NCI-H2227 treated with DMSO at 0.1 percent for 48 hours (cell line): ENCODE data around the gene ANKMY2.
A peak's percentile ranks its signal among the peaks of the same experiment; 100 is the strongest.
"Not testable (repeated sequence)": the region's sequence is repeated elsewhere in the genome, so short reads cannot be mapped to it uniquely, and the experiment has no call there.

Experiments used
- DNase-seq: peaks from one replicate; lab custom pipeline; 2025; lab: John Stamatoyannopoulos, UW

Gene ANKMY2

DNA sequence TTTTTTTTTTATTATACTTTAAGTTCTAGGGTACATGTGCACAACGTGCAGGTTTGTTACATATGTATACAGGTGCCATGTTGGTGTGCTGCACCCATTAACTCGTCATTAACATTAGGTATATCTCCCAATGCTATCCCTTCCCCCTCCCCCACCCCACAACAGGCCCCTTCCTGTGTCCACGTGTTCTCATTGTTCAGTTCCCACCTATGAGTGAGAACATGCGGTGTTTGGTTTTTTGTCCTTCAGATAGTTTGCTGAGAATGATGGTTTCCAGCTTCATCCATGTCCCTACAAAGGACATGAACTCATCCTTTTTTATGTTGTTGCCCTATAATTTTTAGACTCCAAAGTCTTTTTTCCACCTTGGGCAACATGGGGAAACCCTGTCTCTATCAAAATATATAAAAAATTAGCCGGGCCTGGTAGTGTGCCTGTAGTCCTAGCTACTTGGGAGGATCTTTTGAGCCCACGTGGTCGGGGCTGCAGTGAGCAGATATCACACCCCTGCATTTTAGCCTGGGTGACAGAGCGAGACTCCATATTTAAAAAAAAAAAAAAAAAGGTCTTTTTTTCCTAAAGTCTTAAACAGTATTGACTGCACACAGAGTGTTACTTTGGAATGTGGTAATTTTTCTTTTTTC lies 14.4 kb upstream of the ANKMY2 start:
- not testable (repeated sequence) for DNase-seq

GRCh38 chr7:16657656-16658279 lies 12.2 kb upstream of the ANKMY2 start:
- DNase-seq: no peak

DNA sequence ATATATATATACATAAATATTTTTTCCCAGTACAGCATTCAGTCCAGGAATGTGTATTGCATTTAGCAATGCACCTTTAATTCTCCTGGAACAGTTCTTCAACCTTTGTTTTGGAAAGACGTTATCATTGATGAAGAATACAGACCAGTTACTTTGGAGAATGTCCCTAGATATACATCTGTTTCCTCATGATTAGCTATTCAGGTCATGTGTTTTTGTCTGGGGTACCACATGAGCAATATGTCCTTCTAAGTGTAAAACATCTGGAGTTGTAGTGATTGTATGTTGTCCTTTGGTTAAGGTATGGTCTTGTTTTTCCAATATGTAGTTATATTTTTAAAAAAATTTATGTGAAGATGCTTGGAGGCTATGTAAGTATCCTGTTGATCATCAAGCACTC lies 10.6 kb upstream of the ANKMY2 start:
- no peak for DNase-seq

GRCh38 chr7:16655394-16655793 lies 9.8 kb upstream of the ANKMY2 start:
- DNase-seq: no peak

GRCh38 chr7:16652888-16653287 lies 7.3 kb upstream of the ANKMY2 start:
- DNase-seq: no peak

- no peak for DNase-seq
Observed at GRCh38 chr7:16652240-16652583, 6.7 kb upstream of the ANKMY2 start.

DNA sequence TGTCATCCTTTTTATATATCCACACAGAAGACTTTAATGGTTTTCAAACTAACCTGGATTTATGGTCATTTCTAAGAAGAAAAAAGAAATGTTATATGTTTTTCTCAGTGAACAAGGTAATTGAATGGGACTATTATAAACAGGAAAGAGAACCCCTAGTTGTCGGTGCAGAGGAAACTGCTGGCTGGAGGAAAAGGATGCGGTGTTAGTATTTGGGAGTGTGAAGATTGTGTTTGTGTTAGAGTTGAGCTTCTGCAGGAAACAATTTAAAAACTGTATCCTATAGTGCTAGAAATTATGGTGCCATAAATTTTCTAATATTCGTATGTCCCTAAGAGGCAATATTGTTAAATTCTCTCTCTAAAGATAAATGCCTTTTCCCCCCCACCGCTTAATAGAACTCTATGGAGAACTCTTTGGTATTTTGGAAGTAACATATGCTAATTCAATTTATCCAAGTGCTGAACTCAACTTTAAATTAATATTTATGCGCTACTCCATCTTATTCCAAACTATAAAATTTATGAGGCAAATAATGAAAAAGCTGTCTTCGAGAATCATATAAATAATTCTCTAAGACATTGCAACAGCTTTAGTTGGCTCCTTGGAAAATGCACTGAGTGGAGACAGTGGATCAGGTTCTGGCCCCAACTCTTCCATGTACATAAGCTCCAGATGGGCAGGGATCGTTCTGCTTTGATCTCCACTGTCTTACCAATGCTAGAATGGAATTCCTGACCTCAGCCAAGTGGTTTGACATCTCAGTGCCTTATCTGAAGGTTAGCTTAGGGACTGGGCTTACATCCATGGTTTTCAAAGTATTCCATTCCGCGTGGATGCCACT lies 6.1 kb upstream of the ANKMY2 start:
- DNase-seq: no peak

DNA sequence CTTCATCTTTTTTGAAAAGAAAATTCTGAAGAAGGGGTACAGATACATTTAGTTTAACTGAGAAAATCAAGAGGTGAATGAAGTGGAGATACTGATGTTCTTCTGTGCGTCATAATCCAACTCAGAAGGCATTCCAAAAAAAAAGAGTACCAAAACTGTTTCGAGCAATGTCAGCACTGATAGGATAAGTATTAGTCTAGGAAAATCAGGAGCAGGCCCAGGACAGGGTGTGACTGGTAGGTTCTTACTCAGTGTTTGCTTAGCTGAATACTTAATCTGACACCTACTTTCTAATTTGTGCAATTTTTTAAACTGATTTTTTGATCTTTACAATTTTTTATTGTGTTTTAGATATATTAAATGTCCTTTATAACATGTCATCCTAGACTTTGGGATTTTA lies 4.7 kb upstream of the ANKMY2 start:
- no peak for DNase-seq

DNA sequence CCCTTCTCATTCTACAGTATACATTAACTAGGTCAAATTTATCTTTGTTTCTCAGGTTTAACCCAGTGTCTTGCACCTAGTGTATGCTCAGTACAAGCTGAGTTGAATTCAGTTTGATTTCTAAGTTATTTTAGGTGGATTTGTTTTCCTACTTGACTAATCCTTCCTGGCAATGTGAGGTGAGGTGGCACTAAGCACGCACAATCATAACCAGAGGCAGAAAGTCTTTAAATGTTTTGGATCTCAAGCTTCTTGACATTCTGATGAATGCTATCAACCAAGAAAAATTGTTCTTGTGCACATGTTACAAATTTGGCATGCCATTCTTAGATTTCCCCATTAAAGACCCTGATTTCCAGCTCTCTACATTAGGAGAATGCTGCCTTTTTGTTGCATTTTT lies 3.6 kb upstream of the ANKMY2 start:
- DNase-seq: no peak

- peak; percentile 14 for DNase-seq
Observed at GRCh38 chr7:16648551-16648950, 3.0 kb upstream of the ANKMY2 start.

- DNase-seq: no peak
Observed at GRCh38 chr7:16647435-16647960, 1.9 kb upstream of the ANKMY2 start.

GRCh38 chr7:16646472-16647072 lies 1.0 kb upstream of the ANKMY2 start:
- no peak for DNase-seq

DNA sequence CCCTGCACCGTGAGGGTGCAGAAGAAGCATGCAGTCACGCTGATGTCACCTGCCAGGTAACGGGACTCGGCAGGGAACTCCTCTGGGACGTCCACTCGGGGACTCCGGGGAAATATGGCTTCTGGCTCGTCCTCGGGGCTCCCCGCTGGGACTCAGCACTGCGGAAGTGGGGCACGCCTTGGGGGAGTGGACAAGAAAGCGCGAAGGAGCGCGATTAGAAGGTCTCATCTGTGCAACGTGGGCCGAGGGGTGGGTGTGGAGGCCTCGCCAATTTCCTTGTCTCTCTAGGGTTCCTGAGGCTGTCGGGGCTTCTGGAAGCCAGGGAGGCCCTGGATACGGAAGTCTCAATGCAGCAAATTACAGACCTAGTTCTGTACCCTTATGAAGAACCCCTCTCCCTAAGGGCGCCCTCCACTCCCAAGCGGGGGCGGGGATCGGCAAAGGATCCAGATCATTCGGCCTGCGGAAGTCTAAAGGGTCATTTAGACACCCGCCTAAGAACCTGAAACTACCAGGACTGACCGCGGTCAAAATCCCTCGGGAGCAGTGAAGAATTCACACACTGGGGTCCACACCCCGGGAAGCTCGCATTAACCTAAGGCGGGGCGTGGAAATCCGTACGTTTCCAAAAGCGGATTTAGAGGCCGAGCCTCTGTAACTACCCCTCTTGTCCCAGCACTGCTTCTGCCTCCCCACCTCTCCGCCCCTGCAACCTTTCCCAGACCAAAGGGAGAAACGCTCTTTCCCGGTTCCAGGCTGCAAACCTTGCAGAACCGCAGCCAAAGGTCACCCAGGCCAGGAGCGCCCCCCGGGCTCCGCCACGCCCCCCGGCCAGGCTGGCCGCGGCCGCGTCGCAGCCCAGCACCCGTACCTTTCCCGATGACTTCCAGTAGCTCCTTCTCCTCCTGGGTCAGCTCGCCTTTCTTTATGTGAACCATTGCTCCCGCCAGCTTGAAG lies 640 bp downstream of the ANKMY2 start:
- DNase-seq: no peak

DNA sequence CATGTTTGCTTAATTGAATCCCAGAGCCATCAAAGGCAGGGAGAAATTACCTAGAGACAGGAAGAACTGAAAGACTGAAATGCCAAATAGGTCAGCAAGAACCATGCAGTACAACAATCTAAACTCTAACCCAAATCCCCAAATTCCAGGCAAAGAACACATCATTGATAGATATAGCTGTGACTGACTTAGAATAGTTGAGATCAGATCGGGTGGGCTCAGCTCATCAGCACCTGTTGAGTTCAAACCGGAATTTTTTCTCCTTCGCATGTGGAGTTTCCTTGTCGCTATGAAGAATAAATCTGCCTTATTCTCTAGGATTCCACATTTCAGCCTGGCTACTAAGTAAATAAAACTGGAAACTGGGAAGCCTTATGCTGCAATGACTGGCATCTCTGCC lies 1.4 kb downstream of the ANKMY2 start:
- DNase-seq: no peak

- peak; percentile 40 for DNase-seq
Observed at GRCh38 chr7:16638282-16639280, 7.0 kb downstream of the ANKMY2 start.

DNA sequence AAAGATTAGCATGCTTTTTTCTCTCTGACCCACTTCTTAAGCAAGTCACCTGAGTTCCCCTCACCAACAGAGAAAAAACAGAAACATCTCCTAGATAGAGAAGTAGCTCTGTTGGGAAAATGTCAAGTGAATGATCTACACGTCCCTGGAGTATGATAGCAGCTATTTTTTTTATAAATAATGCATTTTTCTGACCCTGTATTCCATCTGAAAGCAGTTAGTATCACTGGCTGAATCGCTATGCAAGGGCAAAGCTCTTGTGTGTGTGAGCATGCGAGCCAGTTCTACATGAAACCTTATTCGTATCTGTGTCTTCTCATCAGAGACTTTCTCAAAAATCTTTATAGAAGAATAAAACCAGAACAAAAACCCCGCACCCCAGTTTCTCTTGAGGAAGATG lies 8.2 kb downstream of the ANKMY2 start:
- no peak for DNase-seq

GRCh38 chr7:16636555-16637101 lies 8.9 kb downstream of the ANKMY2 start:
- no peak for DNase-seq

GRCh38 chr7:16634271-16634738 lies 11.2 kb downstream of the ANKMY2 start:
- no peak for DNase-seq

- DNase-seq: no peak
Observed at GRCh38 chr7:16630654-16631053, 14.9 kb downstream of the ANKMY2 start.

- DNase-seq: no peak
Observed at GRCh38 chr7:16627236-16627635, 18.3 kb downstream of the ANKMY2 start.
